HUES64 (cell line): ENCODE measurements around the gene KATNAL1.

Experiments used
- H3K27ac ChIP-seq: 2 replicates; pipeline ENCODE4 v1.7.0; 2013; ENCODE audit warnings: low read depth, low read length, inconsistent platforms
- H3K27me3 ChIP-seq: 2 replicates; pipeline ENCODE4 v1.6.1; 2013; ENCODE audit warnings: mild to moderate bottlenecking, low read length; ENCODE audit not compliant: insufficient read depth
- H3K36me3 ChIP-seq: 2 replicates; pipeline ENCODE4 v1.6.1; 2013; ENCODE audit warnings: mild to moderate bottlenecking, low read length; ENCODE audit not compliant: insufficient read depth
- H3K4me1 ChIP-seq: 2 replicates; pipeline ENCODE4 v1.6.1; 2013; ENCODE audit warnings: mild to moderate bottlenecking, low read length, moderate library complexity; ENCODE audit not compliant: insufficient read depth
- H3K4me3 ChIP-seq: 2 replicates; pipeline ENCODE4 v1.5.1; 2013; ENCODE audit warnings: mild to moderate bottlenecking, low read length, moderate library complexity
- H3K9ac ChIP-seq: 2 replicates; pipeline ENCODE4 v1.6.1; 2013; ENCODE audit warnings: mild to moderate bottlenecking, low read depth, low read length
- H3K9me3 ChIP-seq: 2 replicates; pipeline ENCODE4 v1.6.1; 2013; ENCODE audit warnings: low read depth, low read length; ENCODE audit not compliant: insufficient read depth
- WGBS: fragments of 150-250, 120-280 bp; methylation state at CpG from one replicate; pipeline ENCODE4 v1.1.7; 2013; ENCODE audit warnings: missing lambda C conversion rate; 5-methylcytosine and 5-hydroxymethylcytosine counted together

The KATNAL1 gene

DNA sequence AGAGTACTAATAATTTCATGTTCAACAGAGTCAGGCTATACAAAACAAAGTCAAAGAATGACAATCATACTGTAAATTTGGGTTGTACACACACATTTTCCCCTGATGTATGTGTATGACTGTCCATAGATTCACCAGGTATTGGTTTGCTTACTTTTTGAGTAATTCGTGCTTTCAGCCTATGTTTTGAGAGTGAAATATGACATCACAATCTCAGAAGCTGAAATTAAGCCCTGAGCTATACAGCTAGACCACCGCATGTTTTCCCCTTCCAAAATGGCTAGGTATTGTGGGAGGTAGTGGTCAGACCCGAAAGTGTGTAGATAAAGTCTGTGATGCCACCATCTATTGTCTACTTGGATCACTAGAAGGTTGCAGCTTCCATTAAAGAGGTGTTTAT lies 102.8 kb downstream of the KATNAL1 start:
- H3K4me1 ChIP-seq: no peaks in the 10 kb centered on the region
- peaks cover 10% of the 10 kb centered on the region for H3K36me3 ChIP-seq
- no peaks in the 10 kb centered on the region for H3K27me3 ChIP-seq
- H3K9me3 ChIP-seq: no peaks in the 10 kb centered on the region
- H3K27ac ChIP-seq: no peak overlapping the region
- no peak overlapping the region for H3K9ac ChIP-seq
- no peak overlapping the region for H3K4me3 ChIP-seq
- 88% methylated on average over 3 of the region's 3 CpGs for WGBS

DNA sequence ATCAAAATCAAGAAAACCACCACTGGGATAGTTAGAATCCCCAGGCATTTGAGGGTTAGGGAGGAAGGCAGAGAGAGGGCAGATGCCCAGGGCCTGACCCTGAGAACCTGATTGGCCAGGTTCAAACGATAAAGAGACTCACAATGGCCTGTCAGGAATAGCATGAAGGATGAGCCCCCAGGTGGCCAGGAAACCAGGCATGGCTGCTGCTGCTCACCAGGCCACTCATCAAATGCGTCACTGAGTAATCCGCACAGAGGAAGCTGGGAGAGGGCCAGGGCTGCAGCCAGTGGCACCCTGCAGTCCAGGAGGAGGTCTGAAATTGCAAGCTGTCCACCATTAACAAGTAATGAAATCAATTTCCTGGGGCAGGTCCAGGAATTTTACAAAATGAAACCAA lies 111.3 kb downstream of the KATNAL1 start:
- 18% methylated on average over 3 of the region's 3 CpGs for WGBS
- Histone ChIP-seq H3K4me3 (no peak overlapping the region), H3K27ac (no peak overlapping the region; the same call in 1 of the 2 replicates), H3K9me3 (no peaks in the 10 kb centered on the region), H3K27me3 (no peaks in the 10 kb centered on the region), H3K36me3 (no peaks in the 10 kb centered on the region), H3K4me1 (peaks cover 16% of the 10 kb centered on the region), H3K9ac (no peak overlapping the region)

DNA sequence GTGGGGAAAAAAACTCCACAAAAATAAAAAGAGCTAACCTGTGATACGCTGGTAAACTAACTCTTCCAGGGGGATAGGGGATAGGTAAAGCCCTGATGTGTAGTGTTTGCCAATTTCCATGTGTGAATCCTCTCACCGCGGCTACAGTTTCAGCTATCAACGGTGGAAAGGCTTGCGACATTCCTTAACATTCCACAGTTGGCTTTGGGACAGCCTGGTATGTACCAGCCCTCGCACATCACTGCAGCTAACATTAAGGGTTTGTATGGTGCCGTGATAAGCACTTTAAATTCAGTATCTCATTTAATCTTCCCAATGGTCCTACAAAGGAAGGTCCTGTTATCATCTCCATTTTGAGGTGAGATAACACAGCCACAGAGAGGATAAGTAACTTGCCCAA lies 112.4 kb downstream of the KATNAL1 start:
- Histone ChIP-seq H3K27me3 (no peaks in the 10 kb centered on the region), H3K36me3 (no peaks in the 10 kb centered on the region), H3K27ac (no peak overlapping the region), H3K4me1 (peaks cover 16% of the 10 kb centered on the region), H3K4me3 (no peak overlapping the region), H3K9me3 (no peaks in the 10 kb centered on the region), H3K9ac (no peak overlapping the region)
- WGBS: 85% methylated on average over 7 of the region's 7 CpGs

DNA sequence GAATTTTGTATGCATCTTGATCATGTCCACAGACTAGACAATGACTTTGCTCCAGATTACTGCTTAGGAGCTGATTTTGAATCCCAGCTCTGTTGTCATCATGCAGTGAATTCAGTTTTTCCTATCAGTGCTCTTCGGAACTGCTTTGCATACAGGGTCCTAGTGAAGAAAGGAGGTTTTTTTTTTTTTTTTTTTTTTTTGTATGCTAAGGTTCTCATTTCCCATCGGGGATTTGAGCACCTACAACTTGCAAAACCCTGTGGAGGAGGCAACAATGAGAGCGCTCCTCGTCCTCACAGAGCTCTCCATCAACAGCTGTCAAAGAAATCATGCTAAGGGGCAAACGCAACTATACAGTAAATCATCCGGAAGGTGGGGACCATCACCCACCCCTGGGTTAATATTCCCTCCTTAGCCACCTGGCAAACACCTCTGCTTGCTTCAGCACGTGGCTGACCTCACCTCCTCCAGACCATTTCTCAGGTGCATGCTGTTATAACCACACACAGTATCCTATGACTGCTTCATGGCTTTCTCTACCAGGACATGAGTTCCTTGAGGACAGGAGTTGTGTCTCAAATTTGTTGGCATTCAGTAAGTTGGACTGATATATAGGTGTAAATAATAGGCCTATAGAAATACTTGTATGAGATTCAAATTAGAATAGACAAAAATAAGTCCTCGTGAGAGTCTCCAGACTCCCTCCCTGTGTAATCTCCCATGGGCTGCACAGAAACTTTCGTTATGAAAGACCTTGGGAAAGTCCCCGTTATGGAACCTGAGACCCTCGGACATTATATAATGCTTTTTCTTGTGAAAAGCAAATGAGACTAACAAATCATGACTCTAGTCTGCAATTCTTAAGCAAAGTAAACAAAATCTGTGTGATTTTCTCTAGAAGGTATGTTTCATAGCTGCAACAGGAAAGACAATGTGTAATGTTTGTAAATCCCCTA lies 113.8 kb downstream of the KATNAL1 start:
- no peak overlapping the region for H3K27ac ChIP-seq
- peaks cover 16% of the 10 kb centered on the region for H3K4me1 ChIP-seq
- no peak overlapping the region for H3K9ac ChIP-seq
- H3K4me3 ChIP-seq: no peak overlapping the region
- no peaks in the 10 kb centered on the region for H3K27me3 ChIP-seq
- no peaks in the 10 kb centered on the region for H3K9me3 ChIP-seq
- no peaks in the 10 kb centered on the region for H3K36me3 ChIP-seq
- 87% methylated on average over 11 of the region's 11 CpGs for WGBS

DNA sequence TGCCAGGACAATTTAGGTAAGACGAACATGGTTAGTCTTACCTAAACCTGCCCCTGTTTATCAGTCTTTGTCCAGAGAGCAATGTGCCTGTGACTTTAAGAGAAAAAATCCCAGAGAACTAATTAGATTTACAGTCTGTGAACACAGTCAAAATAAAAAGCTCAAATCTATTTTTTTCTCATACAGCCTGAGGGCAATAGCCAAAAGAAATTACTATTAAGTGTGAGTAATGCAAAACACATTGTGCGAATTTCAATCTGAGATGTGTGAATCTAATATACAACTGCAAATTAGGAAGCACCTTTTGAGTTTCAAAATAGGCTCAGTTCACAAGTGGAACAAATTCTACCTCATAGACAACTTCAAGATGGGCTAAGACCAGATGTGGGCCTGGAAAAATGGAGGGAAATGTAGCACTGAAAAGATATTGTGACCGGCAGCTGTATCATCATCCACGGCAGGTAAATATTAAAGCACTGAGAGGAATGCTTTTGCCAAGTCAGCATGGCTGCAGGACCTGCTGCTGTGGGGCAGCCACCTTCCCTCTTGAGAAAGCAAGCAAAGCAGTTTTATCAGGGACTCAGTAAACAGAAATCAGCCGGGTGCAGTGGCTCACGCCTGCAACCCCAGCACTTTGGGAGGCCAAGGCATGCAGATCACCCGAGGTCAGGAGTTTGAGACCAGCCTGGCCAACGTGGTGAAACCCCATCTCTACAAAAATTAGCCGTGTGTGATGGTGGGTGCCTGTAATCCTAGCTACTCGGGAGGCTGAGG lies 114.8 kb downstream of the KATNAL1 start:
- H3K27ac ChIP-seq: no peak overlapping the region
- H3K4me1 ChIP-seq: peaks cover 16% of the 10 kb centered on the region
- H3K9ac ChIP-seq: no peak overlapping the region
- H3K36me3 ChIP-seq: no peaks in the 10 kb centered on the region
- H3K4me3 ChIP-seq: no peak overlapping the region
- H3K27me3 ChIP-seq: no peaks in the 10 kb centered on the region
- no peaks in the 10 kb centered on the region for H3K9me3 ChIP-seq
- WGBS: 89% methylated on average over 10 of the region's 10 CpGs

DNA sequence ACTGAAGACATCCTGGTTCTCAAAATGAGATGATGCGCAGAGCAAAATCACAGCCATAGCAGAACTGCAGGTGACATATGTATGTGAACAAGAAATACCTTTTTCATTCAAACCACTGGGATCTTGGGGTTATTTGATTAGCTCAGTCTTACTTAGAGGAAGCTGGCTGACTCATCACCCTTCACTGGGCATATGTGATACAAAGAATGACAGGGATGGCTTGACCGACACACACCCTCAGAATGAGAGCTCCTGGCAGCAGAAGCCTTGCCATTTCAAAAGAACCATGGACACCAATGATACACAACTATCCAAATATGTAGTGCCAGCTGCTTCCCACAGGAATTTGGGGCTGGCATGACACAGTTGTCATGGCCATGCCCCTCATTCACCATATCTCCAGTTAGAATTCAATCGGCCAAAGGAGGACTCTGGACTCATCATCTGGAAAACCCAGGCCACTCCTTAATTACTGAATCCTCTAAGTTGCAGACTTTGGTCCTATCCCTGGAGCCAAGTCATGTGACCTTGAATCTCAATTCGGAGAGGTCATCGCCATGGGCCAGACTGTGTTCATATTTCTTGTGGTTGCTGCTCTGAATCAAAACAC lies 115.8 kb downstream of the KATNAL1 start:
- H3K4me3 ChIP-seq: no peak overlapping the region
- no peak overlapping the region for H3K27ac ChIP-seq
- peaks cover 18% of the 10 kb centered on the region for H3K4me1 ChIP-seq
- no peaks in the 10 kb centered on the region for H3K27me3 ChIP-seq
- H3K36me3 ChIP-seq: no peaks in the 10 kb centered on the region
- no peak overlapping the region for H3K9ac ChIP-seq
- H3K9me3 ChIP-seq: no peaks in the 10 kb centered on the region
- WGBS: 92% methylated on average over 5 of the region's 5 CpGs

DNA sequence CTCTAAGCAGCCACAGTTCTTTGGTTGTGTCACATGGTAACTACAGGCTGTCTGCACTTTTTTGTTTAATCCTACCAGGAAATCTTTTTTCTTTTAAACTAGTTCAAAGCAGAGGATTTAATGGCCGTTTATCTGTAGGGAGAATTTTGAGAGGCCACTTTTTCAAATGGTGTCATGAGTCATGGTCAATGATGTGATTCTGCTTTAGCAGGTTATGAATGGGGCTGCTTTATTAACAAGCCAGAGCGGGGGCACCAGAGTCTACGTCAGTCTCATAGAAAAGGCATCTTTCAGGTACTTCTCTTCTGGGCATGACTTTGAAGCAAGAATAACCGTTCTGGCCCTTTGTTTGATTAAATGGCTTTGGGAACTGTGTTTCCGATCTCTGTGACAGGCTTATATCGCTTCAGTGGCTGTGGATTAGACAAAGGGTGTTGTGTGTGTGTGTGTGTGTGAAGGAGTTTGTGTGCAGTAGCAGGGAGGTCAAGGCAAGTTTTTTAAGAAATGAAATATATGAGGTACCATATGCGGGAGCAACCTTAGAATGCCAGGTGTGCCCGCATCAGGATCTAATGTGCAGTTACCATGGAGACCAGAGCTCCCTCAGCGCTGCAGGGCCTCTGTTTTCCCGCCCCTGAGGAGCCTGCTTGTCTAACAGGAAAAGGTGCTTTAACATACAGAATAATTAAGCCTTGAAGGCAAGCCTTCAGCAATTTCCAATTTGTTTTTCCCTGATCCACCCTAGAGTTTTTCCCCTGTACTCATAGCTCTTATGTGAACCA lies 120.5 kb downstream of the KATNAL1 start:
- H3K27ac ChIP-seq: no peak overlapping the region
- H3K4me1 ChIP-seq: peaks cover 4% of the 10 kb centered on the region; the same call in 1 of the 2 replicates
- H3K4me3 ChIP-seq: no peak overlapping the region
- no peak overlapping the region for H3K9ac ChIP-seq
- WGBS: 66% methylated on average over 10 of the region's 10 CpGs
- H3K27me3 ChIP-seq: no peaks in the 10 kb centered on the region
- no peaks in the 10 kb centered on the region for H3K36me3 ChIP-seq
- no peaks in the 10 kb centered on the region for H3K9me3 ChIP-seq

DNA sequence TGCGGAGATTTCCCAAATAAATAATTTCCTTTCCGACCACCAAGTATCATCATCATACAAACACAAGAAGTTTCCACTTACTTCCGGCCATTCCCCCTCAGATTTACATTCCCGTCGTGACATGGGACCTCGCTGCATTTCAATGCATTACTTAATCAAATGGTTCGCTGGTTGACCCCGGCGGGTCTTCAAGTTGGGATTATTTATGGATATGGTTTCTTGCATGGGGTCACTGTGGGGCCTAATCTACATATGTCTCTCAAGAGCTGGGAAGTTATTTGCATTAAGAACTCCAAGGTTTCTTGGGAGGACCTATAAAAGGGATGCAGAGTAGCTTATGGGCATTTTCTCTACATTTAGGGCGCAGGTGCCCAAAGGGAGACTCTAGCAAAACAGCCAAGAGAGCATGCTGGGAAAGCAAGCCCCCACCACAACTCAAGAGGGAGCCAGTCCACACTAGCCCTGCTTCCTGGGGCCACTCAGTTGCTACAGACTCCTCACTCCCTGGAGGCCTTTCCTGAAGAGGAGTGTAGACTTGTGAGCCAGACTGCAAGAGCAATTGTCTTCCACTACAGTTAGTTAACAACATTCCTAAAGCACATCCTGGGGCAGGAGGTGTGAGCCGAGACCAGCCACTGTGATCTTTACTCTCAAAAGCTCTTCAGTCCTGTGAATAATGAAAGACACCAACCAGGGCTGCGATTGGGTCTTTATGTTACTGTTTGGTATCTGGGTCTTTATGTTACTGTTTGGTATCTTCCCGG lies 125.3 kb downstream of the KATNAL1 start:
- peak overlapping the region; percentile 58; the same call in 1 of the 2 replicates for H3K27ac ChIP-seq
- no peaks in the 10 kb centered on the region for H3K9me3 ChIP-seq
- H3K9ac ChIP-seq: no peak overlapping the region; the same call in 1 of the 2 replicates
- no peak overlapping the region for H3K4me3 ChIP-seq
- no peaks in the 10 kb centered on the region for H3K27me3 ChIP-seq
- peaks cover 7% of the 10 kb centered on the region; the same call in 1 of the 2 replicates for H3K4me1 ChIP-seq
- H3K36me3 ChIP-seq: no peaks in the 10 kb centered on the region
- 83% methylated on average over 13 of the region's 13 CpGs for WGBS

DNA sequence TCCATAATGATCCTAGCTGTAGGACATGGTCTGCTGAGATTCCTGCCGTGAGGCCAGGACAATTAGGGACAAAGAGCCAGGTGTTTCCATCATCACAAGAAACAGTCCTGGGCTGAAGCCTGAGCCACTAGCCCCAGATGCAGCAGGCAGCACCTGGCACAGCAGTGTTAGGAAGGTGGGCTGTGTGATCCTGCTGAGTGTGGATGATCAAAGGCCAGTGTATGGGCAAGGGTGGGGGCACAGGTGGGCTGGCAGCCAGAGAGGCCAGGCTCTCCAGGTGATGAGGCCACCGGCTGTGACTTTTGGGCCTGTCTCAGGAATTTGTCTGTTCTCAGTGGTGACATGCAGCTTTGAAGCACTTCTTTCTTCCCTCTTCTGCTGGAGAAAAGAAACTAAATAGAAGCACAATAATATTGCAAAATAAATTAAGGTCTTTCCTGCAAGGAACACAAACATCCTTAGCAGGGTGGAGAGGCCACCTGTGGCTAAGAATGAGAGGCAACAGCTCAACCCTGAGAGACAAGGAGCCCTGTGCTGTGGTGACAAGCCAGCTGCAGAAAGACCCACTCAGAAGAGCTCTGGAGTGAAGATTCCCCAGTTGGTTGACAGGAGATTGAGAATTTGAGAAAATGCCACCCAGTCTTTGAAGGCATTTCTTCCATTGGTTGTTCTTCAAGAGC lies 127.6 kb downstream of the KATNAL1 start:
- H3K27me3 ChIP-seq: no peaks in the 10 kb centered on the region
- WGBS: 71% methylated on average over 2 of the region's 2 CpGs
- H3K27ac ChIP-seq: no peak overlapping the region
- H3K36me3 ChIP-seq: no peaks in the 10 kb centered on the region
- no peak overlapping the region for H3K4me3 ChIP-seq
- H3K9ac ChIP-seq: no peak overlapping the region
- H3K9me3 ChIP-seq: no peaks in the 10 kb centered on the region
- 0 out of 2 replicates have a peak, but pooled peaks cover 3% of the 10 kb centered on the region for H3K4me1 ChIP-seq
